Stimulated activated CD4-positive, alpha-beta T cell treated with anti-CD3 and anti-CD28 coated beads, Interleukin-2, amount 100 ng/mL, for 24 hours (primary cell): Measurements from ENCODE around the gene PLA2G4B.
A peak's percentile ranks its signal among the peaks of the same experiment; 100 is the strongest.

Experiments
- DNase-seq, 2 donors: peaks; one replicate each; pipeline ENCODE4 v3.0.0-alpha.2; 2020

Gene PLA2G4B

DNA sequence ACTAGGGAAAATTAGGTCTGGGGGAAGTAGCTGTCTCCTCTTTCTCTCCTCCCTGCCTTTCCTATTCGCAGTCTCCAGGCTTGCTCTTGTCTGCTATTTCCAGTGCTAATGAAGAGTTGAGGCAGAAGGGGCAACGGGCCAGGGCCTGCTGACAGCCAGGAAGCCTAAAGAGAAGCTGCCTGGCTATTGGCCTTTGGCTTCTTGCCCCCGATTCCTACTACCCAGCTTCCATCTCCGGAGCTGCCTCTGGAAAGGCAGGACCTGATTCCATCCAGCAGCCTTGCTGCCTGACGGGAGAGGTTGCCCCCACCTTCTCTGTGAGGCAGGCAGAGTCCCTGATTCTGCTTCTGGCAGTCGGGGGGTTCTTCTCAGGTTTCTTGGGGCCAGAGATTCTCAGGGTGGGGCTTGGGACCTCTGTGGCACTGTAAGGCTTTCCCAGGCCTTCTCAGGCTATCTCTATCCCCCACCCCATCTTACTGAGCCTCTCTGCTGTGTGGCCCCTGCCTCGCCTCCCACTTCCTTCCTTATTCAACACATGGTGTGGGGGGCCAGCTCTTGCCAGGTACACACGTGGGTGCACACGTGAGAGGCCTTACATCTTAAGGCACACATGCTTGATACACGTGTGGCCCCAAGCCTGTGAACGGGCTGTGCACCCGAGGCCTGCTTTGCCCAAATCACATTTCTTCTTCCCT, 29.0 kb upstream of the PLA2G4B start:
- DNase-seq: no peak

DNA sequence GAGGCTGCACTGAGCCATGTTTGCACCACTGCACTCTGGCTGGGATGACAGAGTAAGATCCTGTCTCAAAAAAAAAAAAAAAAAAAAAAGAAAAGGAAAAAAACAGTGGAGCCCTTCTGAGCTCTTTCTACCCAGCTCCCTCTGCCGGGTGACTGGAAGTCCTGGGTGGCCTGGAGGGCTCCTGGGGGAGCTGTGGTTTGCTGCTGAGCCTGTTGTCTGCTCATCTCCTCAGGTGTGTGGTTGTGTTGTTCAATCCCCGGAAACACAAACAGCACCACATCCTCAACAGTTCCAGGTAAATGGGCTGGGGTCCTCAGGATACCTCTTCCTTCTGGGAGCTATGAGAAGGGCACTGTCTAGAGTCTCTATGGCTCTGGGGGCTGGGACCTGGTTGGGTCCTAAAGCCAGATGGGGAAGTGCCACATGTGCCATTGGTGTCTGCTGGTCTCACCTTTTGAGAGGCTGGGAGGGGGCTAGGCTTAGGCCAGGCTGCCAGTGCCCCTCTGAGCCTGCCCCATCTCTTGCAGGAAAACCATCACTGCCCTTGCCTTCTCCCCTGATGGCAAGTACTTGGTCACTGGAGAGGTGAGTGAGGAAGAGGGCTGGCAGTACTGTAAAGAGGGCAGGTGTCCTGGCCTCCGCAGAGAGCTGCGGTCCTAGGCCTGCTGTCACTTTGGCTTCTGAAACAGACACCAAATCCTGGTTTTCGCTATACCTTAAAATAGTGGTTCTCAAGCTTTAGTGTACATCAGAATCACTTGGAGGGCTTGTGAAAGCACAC, 27.8 kb upstream of the PLA2G4B start:
- no peak for DNase-seq

DNA sequence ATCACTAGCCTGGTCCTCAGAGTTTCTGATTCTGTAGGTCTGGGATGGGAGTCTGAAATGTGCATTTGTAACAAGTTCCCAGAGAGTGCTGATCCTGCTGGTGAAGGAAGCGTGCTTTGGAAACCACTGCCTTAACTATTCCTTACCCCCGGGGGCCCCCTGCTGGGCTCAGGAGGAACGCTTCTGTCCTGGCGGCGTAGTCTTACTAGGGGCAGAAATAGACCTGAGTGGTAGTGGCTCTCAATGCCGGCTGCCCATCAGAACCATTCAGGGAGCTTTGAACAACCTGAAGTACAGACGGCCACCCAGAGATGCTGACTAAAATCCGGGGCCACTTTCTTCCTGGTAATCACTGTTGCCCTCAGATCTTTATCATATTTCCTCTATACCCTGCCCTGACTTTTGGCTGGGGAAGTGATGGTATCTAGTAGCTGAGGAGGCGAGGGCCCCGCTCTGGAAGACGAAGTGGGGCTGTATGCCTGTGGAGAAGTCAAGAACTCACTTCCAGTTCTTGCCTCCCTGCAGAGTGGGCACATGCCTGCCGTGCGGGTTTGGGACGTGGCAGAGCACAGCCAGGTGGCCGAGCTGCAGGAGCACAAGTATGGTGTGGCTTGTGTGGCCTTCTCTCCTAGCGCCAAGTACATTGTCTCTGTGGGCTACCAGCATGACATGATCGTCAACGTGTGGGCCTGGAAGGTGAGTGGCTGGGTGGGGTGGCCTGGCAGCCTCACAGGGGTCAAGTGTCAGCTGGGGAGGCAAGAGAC, 27.0 kb upstream of the PLA2G4B start:
- peak; percentile 80 to 81 for DNase-seq

DNA sequence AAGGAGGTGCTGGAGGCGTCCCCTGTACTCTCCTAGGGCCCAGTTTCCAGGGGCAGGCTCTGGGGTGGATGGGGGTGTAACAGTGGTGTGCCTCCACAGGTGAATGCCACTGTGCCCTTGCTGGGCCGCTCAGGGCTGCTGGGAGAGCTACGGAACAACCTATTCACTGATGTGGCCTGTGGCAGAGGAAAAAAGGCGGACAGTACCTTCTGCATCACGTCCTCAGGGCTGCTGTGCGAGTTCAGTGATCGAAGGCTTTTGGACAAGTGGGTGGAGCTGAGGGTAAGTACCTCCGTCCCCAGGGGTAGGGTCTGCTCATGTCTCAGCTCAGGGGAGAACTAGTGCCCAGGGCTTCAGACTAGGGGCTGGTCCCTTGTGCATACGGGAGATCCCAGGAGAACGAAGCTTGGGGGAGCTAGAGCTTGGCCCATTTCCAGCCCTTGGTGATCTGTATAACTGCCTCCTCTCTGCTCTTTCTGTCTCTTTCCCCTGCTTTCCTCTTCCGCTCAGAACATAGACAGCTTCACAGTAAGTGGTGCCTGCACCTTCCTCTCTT, 25.7 kb upstream of the PLA2G4B start:
- DNase-seq: no peak

DNA sequence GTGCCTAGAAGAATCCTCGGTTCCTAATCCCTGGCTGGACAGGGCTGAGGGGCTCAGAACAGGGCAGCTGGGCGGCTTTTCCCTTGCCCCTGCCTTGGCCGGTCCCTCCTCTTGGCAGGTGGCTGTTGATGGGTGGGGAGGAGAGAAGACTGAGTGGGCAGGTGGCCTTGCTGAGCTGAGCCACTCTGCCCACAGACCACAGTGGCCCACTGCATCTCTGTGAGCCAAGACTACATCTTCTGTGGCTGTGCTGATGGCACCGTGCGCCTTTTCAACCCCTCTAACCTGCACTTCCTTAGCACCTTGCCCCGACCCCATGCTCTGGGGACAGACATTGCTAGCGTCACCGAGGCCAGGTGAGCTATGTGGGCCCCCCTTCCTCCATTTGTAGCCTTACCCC, 25.2 kb upstream of the PLA2G4B start:
- no peak for DNase-seq

DNA sequence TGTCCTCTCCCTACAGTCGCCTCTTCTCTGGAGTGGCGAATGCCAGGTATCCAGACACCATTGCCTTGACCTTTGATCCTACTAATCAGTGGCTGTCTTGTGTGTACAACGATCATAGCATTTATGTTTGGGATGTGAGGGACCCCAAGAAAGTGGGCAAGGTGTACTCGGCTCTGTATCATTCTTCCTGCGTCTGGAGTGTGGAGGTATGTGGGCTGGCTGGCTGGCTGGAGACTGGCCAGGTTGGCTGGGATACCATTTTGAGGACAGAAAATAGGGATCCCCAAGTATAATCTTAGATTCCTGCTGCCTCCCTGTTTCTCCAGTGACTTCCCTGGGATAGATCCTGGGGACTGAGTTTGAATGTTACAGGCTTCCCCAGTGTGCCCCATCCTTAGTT, 24.1 kb upstream of the PLA2G4B start:
- no peak for DNase-seq

DNA sequence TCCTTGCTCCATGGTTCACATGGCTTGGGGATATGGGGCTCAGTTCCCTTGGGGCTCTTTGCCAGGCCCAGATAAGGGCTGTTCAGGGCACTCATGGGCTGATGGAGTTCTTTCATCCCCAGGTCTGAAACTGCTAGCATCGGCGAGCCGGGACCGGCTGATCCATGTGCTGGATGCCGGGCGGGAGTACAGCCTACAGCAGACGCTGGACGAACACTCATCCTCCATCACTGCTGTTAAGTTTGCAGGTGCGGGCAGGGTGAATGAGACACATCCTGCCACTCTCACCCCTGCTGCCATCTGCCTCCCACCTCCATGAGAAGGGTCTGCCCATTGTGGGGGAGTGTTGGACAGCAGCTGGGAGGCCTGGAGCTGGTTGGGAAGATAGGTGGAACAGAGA, 21.9 kb upstream of the PLA2G4B start:
- no peak for DNase-seq

DNA sequence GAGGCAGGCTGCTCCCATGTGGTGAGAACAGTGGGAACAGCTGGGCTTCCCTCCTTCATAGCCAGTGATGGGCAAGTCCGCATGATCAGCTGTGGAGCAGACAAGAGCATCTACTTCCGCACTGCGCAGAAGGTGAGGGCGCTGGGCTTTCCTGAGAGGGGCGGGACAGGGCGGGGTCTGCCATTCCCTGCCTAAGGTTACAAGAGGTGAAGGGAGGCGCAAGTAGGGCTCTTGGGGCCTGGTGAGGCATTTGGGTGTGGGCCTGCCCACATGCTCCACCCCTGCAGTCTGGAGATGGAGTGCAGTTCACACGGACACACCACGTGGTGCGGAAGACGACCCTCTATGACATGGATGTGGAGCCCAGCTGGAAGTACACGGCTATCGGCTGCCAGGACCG, 21.3 kb upstream of the PLA2G4B start:
- DNase-seq: no peak

DNA sequence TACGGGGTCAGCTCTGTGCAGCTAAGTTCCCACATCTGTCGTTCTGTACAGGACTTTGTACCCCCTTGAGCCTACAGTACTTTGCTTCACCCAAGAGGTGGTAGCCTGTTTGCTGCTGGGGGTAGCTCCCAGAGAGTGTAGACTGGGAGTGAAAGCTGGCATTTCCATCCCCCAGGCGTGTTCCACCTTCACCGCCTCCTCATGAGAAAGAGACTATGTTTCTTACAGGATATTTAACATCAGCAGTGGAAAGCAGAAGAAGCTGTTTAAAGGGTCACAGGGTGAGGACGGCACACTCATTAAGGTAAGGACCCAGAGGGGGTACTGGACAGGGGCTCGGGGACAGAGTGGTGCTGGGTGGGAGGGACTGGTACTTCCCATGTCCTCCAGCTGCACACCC, 20.9 kb upstream of the PLA2G4B start:
- no peak for DNase-seq

DNA sequence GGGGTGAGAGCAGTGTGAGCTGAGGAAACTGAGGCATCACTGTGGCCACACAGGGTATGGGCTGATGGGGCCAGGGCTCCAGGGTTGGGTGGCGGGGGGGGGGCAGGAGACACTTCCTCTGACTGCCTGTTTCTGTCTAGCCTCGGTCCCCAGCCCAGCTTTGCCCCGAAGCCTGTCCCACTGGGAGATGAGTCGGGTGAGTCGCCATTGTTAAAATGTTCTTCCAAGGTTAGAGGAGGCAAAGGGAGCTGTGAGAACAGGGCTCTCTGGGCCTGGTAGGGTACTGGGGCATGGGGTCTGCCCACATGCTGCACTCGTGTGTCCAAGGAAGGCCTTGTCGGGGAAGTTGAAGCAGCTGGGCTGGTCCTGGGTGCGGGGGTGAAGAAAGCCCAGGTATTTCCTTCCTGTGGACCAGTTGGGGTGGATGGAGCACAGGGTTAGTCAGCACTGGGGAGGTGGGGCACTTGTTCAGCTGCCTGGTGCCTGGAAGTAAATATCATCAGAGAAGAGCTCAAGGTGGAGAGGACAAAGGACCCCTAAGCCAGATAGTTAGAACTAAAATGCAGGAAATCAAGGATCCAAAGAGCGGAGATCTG, 19.1 kb upstream of the PLA2G4B start:
- DNase-seq: no peak

DNA sequence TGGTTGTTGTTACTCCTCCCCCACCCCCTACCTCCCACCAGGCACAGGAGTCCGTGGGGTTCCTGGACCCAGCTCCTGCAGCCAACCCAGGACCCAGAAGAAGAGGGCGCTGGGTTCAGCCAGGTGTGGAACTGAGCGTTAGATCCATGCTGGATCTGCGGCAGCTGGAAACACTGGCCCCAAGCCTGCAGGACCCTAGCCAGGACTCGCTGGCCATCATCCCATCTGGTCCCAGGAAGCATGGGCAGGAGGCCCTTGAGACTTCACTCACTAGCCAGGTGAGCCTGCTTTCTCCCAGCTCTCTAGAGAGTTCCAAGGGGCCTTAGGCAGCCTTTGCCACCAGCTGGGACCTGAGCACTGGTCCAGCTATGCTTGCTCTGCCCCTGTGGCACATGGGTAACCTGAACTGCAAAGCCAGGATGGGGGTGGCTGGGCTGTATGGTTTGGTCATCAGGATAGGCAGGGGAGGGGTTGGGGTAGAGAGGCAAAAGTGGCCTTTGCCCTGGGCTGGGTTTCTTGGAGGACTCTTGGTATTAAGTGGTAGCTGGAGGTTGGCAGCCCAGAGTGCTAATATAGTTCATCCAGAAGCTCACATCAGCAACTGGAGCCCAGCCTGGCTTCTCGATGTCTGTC, 17.7 kb upstream of the PLA2G4B start:
- no peak for DNase-seq

DNA sequence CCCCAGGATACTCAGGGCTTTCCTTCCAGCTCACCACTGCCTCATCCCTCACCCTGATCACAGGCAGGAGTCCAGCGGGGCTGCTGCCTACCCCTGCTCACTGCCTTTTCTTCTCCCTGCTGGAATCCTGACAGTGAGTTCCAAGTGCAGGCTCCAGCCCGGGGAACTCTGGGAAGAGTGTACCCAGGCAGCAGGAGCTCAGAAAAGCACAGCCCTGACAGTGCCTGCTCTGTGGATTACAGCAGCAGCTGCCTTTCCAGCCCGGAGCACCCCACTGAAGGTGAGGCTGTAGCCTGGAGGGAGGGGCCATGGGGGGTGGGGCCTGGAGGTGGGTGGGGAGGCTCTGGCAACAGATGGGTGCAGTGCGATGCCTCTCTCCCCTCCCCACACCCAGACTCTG, 16.8 kb upstream of the PLA2G4B start:
- DNase-seq: no peak

DNA sequence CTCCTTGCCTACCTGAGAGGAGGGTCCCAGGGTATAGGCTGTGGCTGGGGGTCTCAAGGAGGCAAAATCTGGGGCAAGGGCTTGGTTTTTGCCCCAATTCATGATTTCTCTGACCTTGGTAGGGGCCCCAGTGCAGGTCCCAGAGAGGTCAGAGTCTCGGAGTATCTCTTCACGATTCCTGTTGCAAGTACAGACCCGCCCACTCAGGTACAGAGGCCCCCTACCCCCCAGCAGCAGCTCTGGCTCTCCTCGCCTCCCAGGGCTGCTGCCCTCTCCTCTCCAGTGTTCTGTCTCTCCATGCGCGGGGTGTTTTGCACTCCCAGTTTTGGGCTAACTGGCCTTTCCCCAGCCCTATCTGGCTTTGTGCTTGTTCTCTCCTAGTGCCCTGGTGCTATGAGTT, 16.2 kb upstream of the PLA2G4B start:
- DNase-seq: no peak

DNA sequence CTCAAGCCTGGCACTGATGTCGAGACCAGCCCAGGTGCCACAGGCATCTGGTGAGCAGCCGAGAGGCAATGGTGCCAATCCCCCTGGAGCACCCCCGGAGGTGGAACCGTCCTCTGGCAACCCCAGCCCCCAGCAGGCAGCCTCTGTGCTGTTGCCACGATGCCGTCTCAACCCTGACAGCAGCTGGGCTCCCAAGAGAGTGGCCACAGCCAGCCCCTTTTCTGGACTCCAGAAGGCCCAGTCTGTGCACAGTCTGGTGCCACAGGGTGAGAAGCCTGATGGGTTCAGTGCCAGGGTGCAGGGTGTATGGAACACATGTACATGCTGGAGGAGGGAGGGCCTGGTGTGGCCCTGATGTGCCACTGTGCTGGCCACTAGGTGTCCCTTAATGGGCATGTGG, 15.7 kb upstream of the PLA2G4B start:
- no peak for DNase-seq

DNA sequence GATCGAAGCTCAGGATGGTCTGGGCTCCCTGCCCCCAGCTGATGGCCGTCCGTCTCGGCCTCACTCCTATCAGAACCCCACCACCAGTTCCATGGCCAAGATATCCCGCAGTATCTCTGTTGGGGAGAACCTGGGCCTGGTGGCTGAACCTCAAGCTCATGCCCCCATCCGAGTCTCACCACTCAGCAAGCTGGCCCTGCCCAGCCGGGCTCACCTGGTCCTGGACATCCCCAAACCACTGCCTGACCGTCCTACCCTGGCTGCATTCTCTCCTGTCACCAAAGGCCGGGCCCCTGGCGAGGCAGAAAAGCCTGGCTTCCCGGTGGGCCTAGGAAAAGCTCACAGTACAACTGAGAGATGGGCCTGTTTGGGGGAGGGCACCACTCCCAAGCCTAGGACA, 15.1 kb upstream of the PLA2G4B start:
- DNase-seq: no peak

DNA sequence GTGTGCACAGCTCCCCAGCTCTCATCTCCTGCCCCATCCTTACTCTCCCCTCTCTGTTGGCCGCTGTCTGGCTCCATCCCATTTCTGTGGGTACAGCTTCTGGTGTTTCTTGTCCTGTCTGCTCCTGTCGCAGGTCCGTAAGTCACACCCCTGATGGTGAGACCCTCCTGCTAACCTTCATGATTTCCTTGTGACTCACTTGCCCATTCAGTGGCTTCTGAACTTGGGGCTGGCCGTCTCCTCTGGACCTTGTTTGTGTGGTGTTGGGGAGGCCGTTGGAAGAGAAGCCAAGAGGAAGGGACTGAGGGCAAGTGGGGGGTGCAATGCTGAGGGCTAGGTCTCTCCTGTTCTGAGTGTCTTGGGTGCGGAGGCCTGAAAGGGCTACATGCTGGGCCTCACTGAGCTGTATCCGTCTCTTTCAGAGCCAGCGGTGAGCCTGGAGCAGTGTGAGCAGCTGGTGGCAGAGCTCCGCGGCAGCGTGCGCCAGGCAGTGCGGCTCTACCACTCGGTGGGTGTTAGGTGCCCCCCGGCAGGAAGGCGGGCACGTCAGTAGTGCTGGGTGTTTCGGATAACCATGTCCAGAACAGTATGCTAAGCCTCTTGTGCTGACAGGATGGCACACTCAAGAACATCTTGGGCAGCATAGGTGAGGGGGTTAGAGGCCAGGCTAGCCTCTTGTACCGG, 14.4 kb upstream of the PLA2G4B start:
- no peak for DNase-seq

DNA sequence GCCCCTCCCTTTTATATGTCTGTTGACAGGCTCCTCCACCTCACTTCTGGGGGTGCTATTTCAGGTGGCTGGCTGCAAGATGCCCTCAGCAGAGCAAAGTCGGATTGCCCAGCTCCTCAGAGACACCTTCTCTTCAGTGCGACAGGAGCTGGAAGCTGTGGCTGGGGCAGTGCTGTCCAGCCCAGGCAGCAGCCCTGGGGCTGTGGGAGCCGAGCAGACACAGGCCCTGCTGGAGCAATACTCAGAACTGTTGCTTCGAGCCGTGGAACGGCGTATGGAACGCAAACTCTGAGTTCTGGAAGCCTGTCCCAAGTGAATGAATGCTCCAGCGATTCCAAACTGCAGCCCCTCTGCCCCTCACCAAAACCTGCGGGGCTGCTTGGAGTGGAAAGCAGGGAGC, 13.5 kb upstream of the PLA2G4B start:
- no peak for DNase-seq

DNA sequence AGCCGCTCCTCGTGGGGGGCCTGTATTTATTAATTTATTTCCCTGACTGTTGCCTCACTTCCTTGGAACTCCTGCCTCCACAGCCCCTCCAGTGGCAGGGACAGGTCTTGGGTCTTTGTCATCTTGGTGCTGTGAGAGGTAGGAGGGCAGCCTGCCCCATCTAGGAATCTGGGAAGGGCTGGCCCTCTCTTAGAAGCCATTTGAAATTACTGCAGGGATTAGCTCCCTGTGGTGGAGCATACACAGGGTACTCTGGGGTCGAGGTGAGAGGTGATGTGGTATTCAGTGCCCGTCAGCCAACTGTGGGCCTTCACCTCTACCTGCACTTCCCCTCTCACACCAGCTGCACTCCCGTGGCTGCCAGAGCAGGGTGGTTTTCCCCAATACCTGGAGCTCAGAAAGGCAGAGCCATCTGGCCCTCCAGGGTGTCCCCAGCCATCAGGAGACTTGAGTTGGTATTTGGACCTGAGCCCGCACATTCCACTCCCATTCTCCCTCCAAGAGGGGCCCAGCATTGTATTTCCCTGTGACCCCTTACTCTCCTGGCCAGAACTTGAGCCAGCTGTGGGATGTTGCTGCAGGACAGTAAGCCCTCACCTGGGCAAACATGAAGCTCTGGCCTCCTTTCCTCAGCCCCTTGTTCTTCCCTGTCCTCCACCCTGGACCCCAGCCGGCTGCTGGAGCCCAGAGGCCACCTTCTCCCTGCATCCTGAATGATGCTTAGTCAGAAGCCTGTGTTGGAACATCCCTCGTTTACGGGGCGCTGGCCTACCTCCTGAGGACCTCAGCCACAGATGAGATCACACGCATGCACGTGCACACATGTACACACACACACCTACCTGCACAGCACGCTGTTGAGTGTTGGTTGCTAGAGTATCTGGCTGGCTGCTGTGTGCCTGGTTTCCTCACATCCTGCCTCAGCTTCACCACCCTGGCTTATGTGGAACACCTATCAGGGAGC, 12.8 kb upstream of the PLA2G4B start:
- DNase-seq: no peak

DNA sequence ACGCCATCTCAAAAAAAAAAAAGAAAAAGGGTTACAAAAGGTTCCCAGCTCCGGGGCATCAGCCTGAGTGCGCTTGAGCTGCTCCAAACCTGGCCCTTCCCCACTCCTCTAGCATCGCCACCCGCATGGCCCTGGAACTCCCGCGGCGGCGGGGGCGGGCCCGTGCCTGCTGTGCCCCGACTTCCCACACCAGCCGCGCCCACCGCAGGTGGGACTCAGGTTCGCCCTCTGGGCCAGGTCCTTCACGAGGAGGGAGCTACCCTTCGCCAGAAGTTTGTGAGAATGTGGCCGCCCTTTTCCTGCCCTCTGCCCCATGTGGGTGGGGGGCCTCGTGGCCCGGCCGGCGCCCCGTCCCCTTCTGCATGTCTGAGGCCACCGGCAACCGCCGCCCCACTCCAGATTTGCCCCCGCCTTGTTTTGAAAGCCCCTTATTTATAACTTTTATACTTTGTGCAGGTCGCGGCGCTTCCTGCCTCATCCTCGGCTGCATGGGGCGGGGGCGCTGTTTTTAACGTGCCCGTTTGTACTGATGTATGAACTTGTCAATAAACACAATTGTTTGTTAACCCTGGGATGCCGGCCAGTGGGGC, 11.3 kb upstream of the PLA2G4B start:
- peak in 1 of 2 donors; percentile 33 for DNase-seq
